Trophoblast cell (in vitro differentiated cells and primary cell): ENCODE results near the gene GHR.

Source experiments
- DNase-seq, 2 donors: peaks; one replicate each; pipeline ENCODE4 v3.0.0-alpha.2; 2016
- H2AFZ ChIP-seq: 2 replicates; pipeline ENCODE4 v1.6.1; 2013; ENCODE audit warnings: low read length, moderate library complexity, mild to moderate bottlenecking; ENCODE audit not compliant: insufficient read depth, poor library complexity
- H2AK5ac ChIP-seq: 2 replicates; pipeline ENCODE4 v1.6.1; 2013; ENCODE audit warnings: mild to moderate bottlenecking, low read length
- H2BK120ac ChIP-seq: 2 replicates; pipeline ENCODE4 v1.6.1; 2013; ENCODE audit warnings: low read length, mild to moderate bottlenecking, moderate library complexity; ENCODE audit not compliant: insufficient read depth, poor library complexity
- H2BK12ac ChIP-seq: 2 replicates; pipeline ENCODE4 v1.6.1; 2013; ENCODE audit warnings: mild to moderate bottlenecking, low read length, moderate library complexity
- H2BK5ac ChIP-seq: 2 replicates; pipeline ENCODE4 v1.6.1; 2013; ENCODE audit warnings: low read length, low read depth, moderate library complexity, mild to moderate bottlenecking; ENCODE audit not compliant: poor library complexity
- H3K14ac ChIP-seq: 2 replicates; pipeline ENCODE4 v1.6.1; 2013; ENCODE audit warnings: mild to moderate bottlenecking, low read length
- H3K18ac ChIP-seq: 2 replicates; pipeline ENCODE4 v1.6.1; 2013; ENCODE audit warnings: mild to moderate bottlenecking, low read length
- H3K23ac ChIP-seq: 2 replicates; pipeline ENCODE4 v1.6.1; 2013; ENCODE audit warnings: low read length
- H3K27ac ChIP-seq: 2 replicates; pipeline ENCODE4 v1.5.1; 2013; ENCODE audit warnings: low read depth, mild to moderate bottlenecking, inconsistent platforms, low read length, moderate library complexity
- H3K27me3 ChIP-seq: 2 replicates; pipeline ENCODE4 v1.6.1; 2013; ENCODE audit warnings: inconsistent platforms, mild to moderate bottlenecking, low read length, moderate library complexity; ENCODE audit not compliant: insufficient read depth
- H3K36me3 ChIP-seq, 2 experiments: 1 replicate in 1 of 2; 2 replicates in 1 of 2; pipeline ENCODE4 v1.6.1; 2013; ENCODE audit warnings: low read length in 2 of 2, mild to moderate bottlenecking in 2 of 2, moderate library complexity in 1 of 2; ENCODE audit not compliant: insufficient read depth in 2 of 2, control insufficient read depth in 1 of 2
- H3K4ac ChIP-seq: 2 replicates; pipeline ENCODE4 v1.6.1; 2013; ENCODE audit warnings: low read depth, mild to moderate bottlenecking, low read length, moderate library complexity
- H3K4me1 ChIP-seq, 2 experiments: 1 replicate in 1 of 2; 2 replicates in 1 of 2; pipeline ENCODE4 v1.6.1; 2013; ENCODE audit warnings: low read length in 2 of 2, mild to moderate bottlenecking in 2 of 2, moderate library complexity in 1 of 2; ENCODE audit not compliant: insufficient read depth in 2 of 2, control insufficient read depth in 1 of 2
- H3K4me2 ChIP-seq: 2 replicates; pipeline ENCODE4 v1.6.1; 2013; ENCODE audit warnings: inconsistent platforms, mild to moderate bottlenecking, low read length, moderate library complexity
- H3K4me3 ChIP-seq: 2 replicates; pipeline ENCODE4 v1.5.1; 2013; ENCODE audit warnings: mild to moderate bottlenecking, low read depth, low read length, inconsistent platforms
- H3K79me1 ChIP-seq: one replicate; pipeline ENCODE4 v1.6.1; 2013; ENCODE audit warnings: low read length
- H3K79me2 ChIP-seq: 2 replicates; pipeline ENCODE4 v1.6.1; 2013; ENCODE audit warnings: low read length, mild to moderate bottlenecking; ENCODE audit not compliant: control insufficient read depth, insufficient read depth, poor library complexity
- H3K9ac ChIP-seq: 2 replicates; pipeline ENCODE4 v1.6.1; 2013; ENCODE audit warnings: mild to moderate bottlenecking, low read length
- H3K9me3 ChIP-seq: 2 replicates; pipeline ENCODE4 v1.6.1; 2013; ENCODE audit warnings: low read depth, mild to moderate bottlenecking, control low read depth, inconsistent platforms, low read length; ENCODE audit not compliant: insufficient read depth
- H4K12ac ChIP-seq: 2 replicates; pipeline ENCODE4 v1.6.1; 2013; ENCODE audit warnings: low read depth, mild to moderate bottlenecking, low read length, moderate library complexity
- H4K8ac ChIP-seq: 2 replicates; pipeline ENCODE4 v1.6.1; 2013; ENCODE audit warnings: low read depth, mild to moderate bottlenecking, low read length, moderate library complexity
- H4K91ac ChIP-seq: one replicate; pipeline ENCODE4 v1.6.1; 2013; ENCODE audit warnings: low read depth, mild to moderate bottlenecking, low read length, moderate library complexity
- whole genome bisulfite sequencing: extraction: QIAGEN DNeasy Blood & Tissue Kit; methylation state at CpG from one replicate; pipeline ENCODE4 v1.1.7; 2013; ENCODE audit warnings: missing lambda C conversion rate; ENCODE audit not compliant: insufficient read length, insufficient coverage; ENCODE audit errors: extremely low coverage; 5-methylcytosine and 5-hydroxymethylcytosine counted together

Gene GHR

GRCh38 chr5:42624912-42625311, 201.7 kb downstream of the GHR start:
- Histone ChIP-seq H3K4me1 (peaks cover 0 to 2% of the 10 kb centered on the region in 2 experiments), H2AFZ (no peak overlapping the region), H4K12ac (no peak overlapping the region), H3K23ac (no peak overlapping the region), H3K9me3 (peaks cover 3% of the 10 kb centered on the region), H2BK120ac (no peak overlapping the region), H3K79me2 (no peaks in the 10 kb centered on the region), H3K36me3 (no peaks in the 10 kb centered on the region), H4K91ac (no peak overlapping the region), H3K14ac (no peak overlapping the region), H2BK12ac (no peak overlapping the region), H3K4me2 (no peak overlapping the region), H3K18ac (no peak overlapping the region), H3K79me1 (no peaks in the 10 kb centered on the region), H2AK5ac (no peak overlapping the region), H3K27me3 (no peaks in the 10 kb centered on the region), H3K4ac (no peak overlapping the region), H2BK5ac (no peak overlapping the region), H3K9ac (no peak overlapping the region), H4K8ac (no peak overlapping the region), H3K27ac (no peak overlapping the region), H3K4me3 (no peak overlapping the region)
- WGBS: no CpG with 5 or more reads among the region's 2 CpGs
- no peak for DNase-seq

GRCh38 chr5:42626462-42626861, 203.2 kb downstream of the GHR start:
- no peak overlapping the region for H2BK5ac ChIP-seq
- H2AFZ ChIP-seq: no peak overlapping the region
- H3K9ac ChIP-seq: no peak overlapping the region
- no peak overlapping the region for H4K8ac ChIP-seq
- H3K36me3 ChIP-seq: no peaks in the 10 kb centered on the region
- H3K4me2 ChIP-seq: no peak overlapping the region
- H4K91ac ChIP-seq: no peak overlapping the region
- no CpG with 5 or more reads among the region's 4 CpGs for WGBS
- H3K4me3 ChIP-seq: no peak overlapping the region
- no peaks in the 10 kb centered on the region for H3K79me1 ChIP-seq
- H4K12ac ChIP-seq: no peak overlapping the region
- no peak overlapping the region for H2BK12ac ChIP-seq
- H3K23ac ChIP-seq: no peak overlapping the region
- no peak overlapping the region for H3K4ac ChIP-seq
- no peaks in the 10 kb centered on the region for H3K27me3 ChIP-seq
- H3K18ac ChIP-seq: no peak overlapping the region
- H3K9me3 ChIP-seq: peaks cover 3% of the 10 kb centered on the region
- no peaks in the 10 kb centered on the region for H3K79me2 ChIP-seq
- no peak overlapping the region for H3K27ac ChIP-seq
- no peak overlapping the region for H2AK5ac ChIP-seq
- no peak overlapping the region for H2BK120ac ChIP-seq
- peak in 1 of 2 donors; percentile 23 for DNase-seq
- no peak overlapping the region for H3K14ac ChIP-seq
- peaks cover 2 to 4% of the 10 kb centered on the region in 2 experiments for H3K4me1 ChIP-seq

GRCh38 chr5:42628821-42629220, 205.6 kb downstream of the GHR start:
- peaks cover 3% of the 10 kb centered on the region for H3K9me3 ChIP-seq
- H3K18ac ChIP-seq: no peak overlapping the region
- no peak overlapping the region for H3K9ac ChIP-seq
- no peaks in the 10 kb centered on the region for H3K36me3 ChIP-seq
- no peak overlapping the region for H3K4ac ChIP-seq
- H3K14ac ChIP-seq: no peak overlapping the region
- no peak overlapping the region for H4K91ac ChIP-seq
- no peak overlapping the region for H3K27ac ChIP-seq
- peaks cover 2% of the 10 kb centered on the region for H3K79me1 ChIP-seq
- H2BK5ac ChIP-seq: no peak overlapping the region
- H3K4me1 ChIP-seq: peaks cover 7 to 11% of the 10 kb centered on the region in 2 experiments
- H3K27me3 ChIP-seq: no peaks in the 10 kb centered on the region
- no peak for DNase-seq
- H3K79me2 ChIP-seq: no peaks in the 10 kb centered on the region
- WGBS: no CpG with 5 or more reads among the region's 1 CpG
- no peak overlapping the region for H3K4me2 ChIP-seq
- H4K12ac ChIP-seq: no peak overlapping the region
- no peak overlapping the region for H2BK12ac ChIP-seq
- H4K8ac ChIP-seq: no peak overlapping the region
- H2AK5ac ChIP-seq: no peak overlapping the region
- H2BK120ac ChIP-seq: no peak overlapping the region
- H2AFZ ChIP-seq: no peak overlapping the region
- H3K23ac ChIP-seq: no peak overlapping the region
- no peak overlapping the region for H3K4me3 ChIP-seq

GRCh38 chr5:42629284-42629683, 206.0 kb downstream of the GHR start:
- H3K27me3 ChIP-seq: no peaks in the 10 kb centered on the region
- DNase-seq: no peak
- peaks cover 2% of the 10 kb centered on the region for H3K79me1 ChIP-seq
- H2BK5ac ChIP-seq: no peak overlapping the region
- no peaks in the 10 kb centered on the region for H3K36me3 ChIP-seq
- no peak overlapping the region for H2AFZ ChIP-seq
- H3K79me2 ChIP-seq: no peaks in the 10 kb centered on the region
- H3K14ac ChIP-seq: no peak overlapping the region
- no peak overlapping the region for H3K27ac ChIP-seq
- no peak overlapping the region for H2AK5ac ChIP-seq
- no peak overlapping the region for H3K4ac ChIP-seq
- no peak overlapping the region for H4K12ac ChIP-seq
- no CpG with 5 or more reads among the region's 2 CpGs for WGBS
- H3K4me2 ChIP-seq: no peak overlapping the region
- H3K9ac ChIP-seq: no peak overlapping the region
- no peak overlapping the region for H3K18ac ChIP-seq
- peaks cover 7 to 11% of the 10 kb centered on the region in 2 experiments for H3K4me1 ChIP-seq
- H4K91ac ChIP-seq: no peak overlapping the region
- H4K8ac ChIP-seq: no peak overlapping the region
- H2BK120ac ChIP-seq: no peak overlapping the region
- no peak overlapping the region for H3K4me3 ChIP-seq
- no peak overlapping the region for H2BK12ac ChIP-seq
- H3K9me3 ChIP-seq: peaks cover 3% of the 10 kb centered on the region
- no peak overlapping the region for H3K23ac ChIP-seq
